ENCODE results near the gene VWA5B1. TPM values are rescaled to one million over a fixed set of nuclear protein-coding genes. Genes with fewer than 3 reads are reported as not detected.

The VWA5B1 gene
- polyA plus RNA-seq, 6 donors from 2014 or later: not detected

- ATAC-seq (ENCODE audit: low read depth in 2 of 2) (no peak), DNase-seq (no peak)
- no peaks in the 10 kb centered on the region for H3K9me3 Mint-ChIP-seq
- H3K4me3 Mint-ChIP-seq: no peak overlapping the region
- peaks cover 20 to 51% (median 42%) of the 10 kb centered on the region in 3 donors for H3K27me3 Mint-ChIP-seq
- no peaks in the 10 kb centered on the region for H3K36me3 Mint-ChIP-seq
- H3K27ac Mint-ChIP-seq: no peak overlapping the region
- peaks cover 8 to 11% (median 9%) of the 10 kb centered on the region in 3 donors for H3K4me1 Mint-ChIP-seq
Measured at GRCh38 chr1:20319456-20320220, 29.0 kb downstream of the VWA5B1 start.

GRCh38 chr1:20320704-20321103 is 30.0 kb downstream of the VWA5B1 start:
- peak overlapping the region in 1 of 6 donors; percentile 78 for H3K27ac Mint-ChIP-seq
- H3K27me3 Mint-ChIP-seq: peaks cover 20 to 44% (median 40%) of the 10 kb centered on the region in 3 donors
- no peak overlapping the region for H3K4me3 Mint-ChIP-seq
- no peaks in the 10 kb centered on the region for H3K36me3 Mint-ChIP-seq
- H3K9me3 Mint-ChIP-seq: no peaks in the 10 kb centered on the region
- no peak for DNase-seq
- peaks cover 8 to 11% (median 9%) of the 10 kb centered on the region in 3 donors for H3K4me1 Mint-ChIP-seq
- ATAC-seq (ENCODE audit: low read depth in 2 of 2): no peak

GRCh38 chr1:20321573-20321972 is 30.9 kb downstream of the VWA5B1 start:
- ATAC-seq (ENCODE audit: low read depth in 2 of 2): no peak
- H3K4me3 Mint-ChIP-seq: no peak overlapping the region
- no peaks in the 10 kb centered on the region for H3K36me3 Mint-ChIP-seq
- no peak for DNase-seq
- H3K27me3 Mint-ChIP-seq: peaks cover 16 to 42% (median 41%) of the 10 kb centered on the region in 3 donors
- H3K4me1 Mint-ChIP-seq: peaks cover 8 to 11% (median 9%) of the 10 kb centered on the region in 3 donors
- no peaks in the 10 kb centered on the region for H3K9me3 Mint-ChIP-seq
- H3K27ac Mint-ChIP-seq: no peak overlapping the region

- Mint-ChIP-seq H3K27me3 (peaks cover 20 to 49% (median 45%) of the 10 kb centered on the region in 3 donors), H3K4me1 (peaks cover 8 to 11% (median 9%) of the 10 kb centered on the region in 3 donors), H3K4me3 (no peak overlapping the region), H3K36me3 (no peaks in the 10 kb centered on the region), H3K9me3 (no peaks in the 10 kb centered on the region), H3K27ac (peak overlapping the region in 1 of 6 donors; percentile 7)
- ATAC-seq (ENCODE audit: low read depth in 2 of 2): peak in 1 of 2 donors; percentile 40
- no peak for DNase-seq
Measured at GRCh38 chr1:20322081-20322824, 31.6 kb downstream of the VWA5B1 start.

- no peak for ATAC-seq (ENCODE audit: low read depth in 2 of 2)
- no peak for DNase-seq
- H3K4me3 Mint-ChIP-seq: no peak overlapping the region
- H3K4me1 Mint-ChIP-seq: peaks cover 8 to 11% (median 9%) of the 10 kb centered on the region in 3 donors
- peaks cover 22 to 57% (median 52%) of the 10 kb centered on the region in 3 donors for H3K27me3 Mint-ChIP-seq
- no peaks in the 10 kb centered on the region for H3K36me3 Mint-ChIP-seq
- H3K27ac Mint-ChIP-seq: no peak overlapping the region
- H3K9me3 Mint-ChIP-seq: no peaks in the 10 kb centered on the region
Measured at GRCh38 chr1:20322825-20323612, 32.3 kb downstream of the VWA5B1 start.

GRCh38 chr1:20323613-20323920 is 32.9 kb downstream of the VWA5B1 start:
- Mint-ChIP-seq H3K27me3 (peaks cover 27 to 61% (median 58%) of the 10 kb centered on the region in 3 donors), H3K27ac (no peak overlapping the region), H3K9me3 (no peaks in the 10 kb centered on the region), H3K4me1 (peaks cover 8 to 11% (median 9%) of the 10 kb centered on the region in 3 donors), H3K36me3 (no peaks in the 10 kb centered on the region), H3K4me3 (no peak overlapping the region)
- ATAC-seq (ENCODE audit: low read depth in 2 of 2) (no peak), DNase-seq (no peak)

- DNase-seq: no peak
- H3K27ac Mint-ChIP-seq: no peak overlapping the region
- H3K36me3 Mint-ChIP-seq: no peaks in the 10 kb centered on the region
- peaks cover 31 to 58% (median 50%) of the 10 kb centered on the region in 3 donors for H3K27me3 Mint-ChIP-seq
- no peak for ATAC-seq (ENCODE audit: low read depth in 2 of 2)
- no peaks in the 10 kb centered on the region for H3K9me3 Mint-ChIP-seq
- H3K4me1 Mint-ChIP-seq: peaks cover 8 to 11% (median 9%) of the 10 kb centered on the region in 3 donors
- H3K4me3 Mint-ChIP-seq: no peak overlapping the region
Measured at GRCh38 chr1:20324704-20325406, 34.2 kb downstream of the VWA5B1 start.

GRCh38 chr1:20325407-20325843 is 34.8 kb downstream of the VWA5B1 start:
- DNase-seq: no peak
- Mint-ChIP-seq H3K4me3 (no peak overlapping the region), H3K27me3 (peaks cover 31 to 62% (median 49%) of the 10 kb centered on the region in 3 donors), H3K9me3 (no peaks in the 10 kb centered on the region), H3K36me3 (no peaks in the 10 kb centered on the region), H3K27ac (peak overlapping the region in 1 of 6 donors; percentile 77), H3K4me1 (peaks cover 8 to 11% (median 9%) of the 10 kb centered on the region in 3 donors)
- ATAC-seq (ENCODE audit: low read depth in 2 of 2): no peak

- ATAC-seq (ENCODE audit: low read depth in 2 of 2) (no peak), DNase-seq (no peak)
- no peak overlapping the region for H3K27ac Mint-ChIP-seq
- H3K9me3 Mint-ChIP-seq: no peaks in the 10 kb centered on the region
- peaks cover 8 to 11% (median 9%) of the 10 kb centered on the region in 3 donors for H3K4me1 Mint-ChIP-seq
- peaks cover 28 to 61% (median 46%) of the 10 kb centered on the region in 3 donors for H3K27me3 Mint-ChIP-seq
- no peaks in the 10 kb centered on the region for H3K36me3 Mint-ChIP-seq
- no peak overlapping the region for H3K4me3 Mint-ChIP-seq
Measured at GRCh38 chr1:20325844-20326420, 35.3 kb downstream of the VWA5B1 start.

- DNase-seq (no peak), ATAC-seq (ENCODE audit: low read depth in 2 of 2) (no peak)
- no peaks in the 10 kb centered on the region for H3K36me3 Mint-ChIP-seq
- peaks cover 26 to 56% (median 39%) of the 10 kb centered on the region in 3 donors for H3K27me3 Mint-ChIP-seq
- no peaks in the 10 kb centered on the region for H3K9me3 Mint-ChIP-seq
- H3K4me3 Mint-ChIP-seq: no peak overlapping the region
- H3K27ac Mint-ChIP-seq: no peak overlapping the region
- H3K4me1 Mint-ChIP-seq: peaks cover 0 to under 1% (median 0%) of the 10 kb centered on the region in 3 donors
Measured at GRCh38 chr1:20327467-20327866, 36.8 kb downstream of the VWA5B1 start.

- H3K36me3 Mint-ChIP-seq: no peaks in the 10 kb centered on the region
- H3K27ac Mint-ChIP-seq: no peak overlapping the region
- ATAC-seq (ENCODE audit: low read depth in 2 of 2): no peak
- no peaks in the 10 kb centered on the region for H3K9me3 Mint-ChIP-seq
- no peak for DNase-seq
- no peak overlapping the region for H3K4me3 Mint-ChIP-seq
- H3K4me1 Mint-ChIP-seq: no peaks in the 10 kb centered on the region
- H3K27me3 Mint-ChIP-seq: peaks cover 29 to 57% (median 38%) of the 10 kb centered on the region in 3 donors
Measured at GRCh38 chr1:20328201-20328600, 37.5 kb downstream of the VWA5B1 start.

GRCh38 chr1:20329793-20330542 is 39.3 kb downstream of the VWA5B1 start:
- peaks cover 38 to 52% (median 38%) of the 10 kb centered on the region in 3 donors for H3K27me3 Mint-ChIP-seq
- no peak for ATAC-seq (ENCODE audit: low read depth in 2 of 2)
- no peaks in the 10 kb centered on the region for H3K4me1 Mint-ChIP-seq
- H3K27ac Mint-ChIP-seq: no peak overlapping the region
- no peaks in the 10 kb centered on the region for H3K9me3 Mint-ChIP-seq
- no peak for DNase-seq
- no peaks in the 10 kb centered on the region for H3K36me3 Mint-ChIP-seq
- no peak overlapping the region for H3K4me3 Mint-ChIP-seq

Measured in naive B cell (primary cell).